SK-N-MC (cell line): ENCODE data around the gene RGP1.

Source experiments
- DNase-seq: peaks from one replicate; pipeline ENCODE4 v3.0.0-alpha.2; 2011; ENCODE audit warnings: low read depth, low spot score
- H3K27ac ChIP-seq: fragments of 200-600 bp; sonication (generic); 2 replicates; pipeline ENCODE4 v1.5.1; 2016; ENCODE audit warnings: mixed run types
- H3K36me3 ChIP-seq: fragments of 200-600 bp; sonication (generic); 2 replicates; pipeline ENCODE4 v1.6.1; 2017; ENCODE audit warnings: antibody characterized with exemption, low read length, mixed read lengths; ENCODE audit not compliant: insufficient read depth
- H3K4me3 ChIP-seq: fragments of 200-600 bp; sonication (generic); 2 replicates; pipeline ENCODE4 v1.5.1; 2016
- H3K9ac ChIP-seq: fragments of 200-600 bp; sonication (generic); 2 replicates; pipeline ENCODE4 v1.8.0; 2017; ENCODE audit warnings: mixed run types, mixed read lengths; ENCODE audit not compliant: insufficient read length
- H3K9me3 ChIP-seq: fragments of 200-600 bp; sonication (generic); 2 replicates; pipeline ENCODE4 v1.6.1; 2017; ENCODE audit warnings: low read depth, mild to moderate bottlenecking, antibody characterized with exemption, low read length, moderate library complexity, mixed read lengths
- EZH2 ChIP-seq: fragments of 200-600 bp; sonication (generic); IDR thresholded peaks from one replicate; pipeline ENCODE4 v1.6.1; 2017; ENCODE audit warnings: antibody characterized with exemption
- FOXP2 ChIP-seq: optimal IDR thresholded peaks from 2 replicates; pipeline ENCODE3; 2011; ENCODE audit warnings: mild to moderate bottlenecking, moderate library complexity; ENCODE audit not compliant: insufficient read depth; ENCODE audit errors: extremely low read length, control extremely low read depth
- POLR2AphosphoS5 ChIP-seq: IDR thresholded peaks from 2 replicates; pipeline ENCODE4 v1.6.1; 2012; ENCODE audit warnings: mild to moderate bottlenecking, low read depth, low read length, borderline replicate concordance

The RGP1 gene

DNA sequence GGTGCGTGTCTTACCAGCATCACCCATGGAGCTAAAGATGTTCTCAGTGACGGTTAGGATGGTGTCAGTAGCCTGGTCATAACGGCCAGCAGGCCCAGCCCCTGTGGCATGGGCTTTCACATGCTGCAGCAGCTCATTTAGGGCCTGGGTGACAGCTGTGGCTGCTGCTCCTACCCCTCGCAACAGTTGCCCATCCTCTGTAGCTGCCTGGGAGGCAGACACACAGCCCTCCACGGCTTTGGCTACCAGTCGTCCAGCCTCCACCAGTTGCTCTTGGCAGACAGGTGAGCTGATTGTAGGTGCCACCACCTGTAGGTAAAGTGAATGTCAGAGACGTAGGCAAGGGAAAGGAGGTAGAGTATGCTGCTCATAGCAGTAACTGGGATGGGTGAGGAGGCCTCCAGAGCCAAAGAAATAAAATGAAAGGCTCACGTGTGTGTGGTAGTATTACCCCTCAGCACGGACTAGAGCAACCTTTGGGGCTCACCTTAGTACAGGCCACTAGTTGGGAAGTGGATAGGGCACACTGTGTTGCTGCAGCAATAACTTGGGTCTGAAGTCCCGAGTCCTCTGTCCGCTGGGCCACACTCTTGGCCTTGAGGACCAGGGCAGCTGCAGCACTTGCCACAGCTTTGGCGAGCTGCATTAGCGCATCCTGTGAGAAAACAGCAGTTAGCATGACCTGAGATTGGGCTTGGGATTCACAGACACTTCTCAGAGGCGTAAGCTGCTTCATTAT lies 31.8 kb upstream of the RGP1 start:
- TF ChIP-seq FOXP2, result no peak
- DNase-seq, result no peak
- no peak overlapping the region for H3K4me3 ChIP-seq
- no peaks in the 10 kb centered on the region for H3K9me3 ChIP-seq
- peaks cover 92% of the 10 kb centered on the region for H3K36me3 ChIP-seq
- no peak overlapping the region for H3K9ac ChIP-seq
- no peak overlapping the region for H3K27ac ChIP-seq

GRCh38 chr9:35718721-35719511 lies 30.2 kb upstream of the RGP1 start:
- no peak overlapping the region for H3K4me3 ChIP-seq

GRCh38 chr9:35719546-35719945 lies 29.5 kb upstream of the RGP1 start:
- DNase-seq, result no peak
- H3K27ac ChIP-seq, result no peak overlapping the region
- no peaks in the 10 kb centered on the region for H3K9me3 ChIP-seq
- no peak overlapping the region for H3K4me3 ChIP-seq
- H3K9ac ChIP-seq, result no peak overlapping the region
- H3K36me3 ChIP-seq, result peaks cover 95% of the 10 kb centered on the region
- no peak for TF ChIP-seq FOXP2
- no peak for TF ChIP-seq POLR2AphosphoS5
- no peak for TF ChIP-seq EZH2

More at GRCh38 chr9:35718721-35719511, 30.2 kb upstream of the RGP1 start:
- H3K9me3 ChIP-seq, result no peaks in the 10 kb centered on the region
- H3K9ac ChIP-seq, result no peak overlapping the region
- DNase-seq, result no peak
- TF ChIP-seq POLR2AphosphoS5, result no peak
- no peak for TF ChIP-seq FOXP2
- no peak for TF ChIP-seq EZH2
- H3K36me3 ChIP-seq, result peaks cover 95% of the 10 kb centered on the region
- H3K27ac ChIP-seq, result no peak overlapping the region

- Histone ChIP-seq H3K9ac (no peak overlapping the region), H3K36me3 (peaks cover 66% of the 10 kb centered on the region), H3K4me3 (no peak overlapping the region), H3K9me3 (no peaks in the 10 kb centered on the region), H3K27ac (no peak overlapping the region)
- TF ChIP-seq POLR2AphosphoS5 (no peak), FOXP2 (no peak), EZH2 (no peak)
- no peak for DNase-seq
Observed at GRCh38 chr9:35723426-35723825, 25.7 kb upstream of the RGP1 start.

GRCh38 chr9:35723908-35724307 lies 25.2 kb upstream of the RGP1 start:
- no peak overlapping the region for H3K4me3 ChIP-seq
- H3K36me3 ChIP-seq, result peaks cover 61% of the 10 kb centered on the region
- no peak overlapping the region for H3K27ac ChIP-seq
- H3K9me3 ChIP-seq, result no peaks in the 10 kb centered on the region
- H3K9ac ChIP-seq, result no peak overlapping the region
- DNase-seq, result no peak
- TF ChIP-seq EZH2, result no peak

GRCh38 chr9:35725362-35725761 lies 23.7 kb upstream of the RGP1 start:
- Histone ChIP-seq H3K9ac (no peak overlapping the region), H3K9me3 (no peaks in the 10 kb centered on the region), H3K4me3 (no peak overlapping the region), H3K36me3 (peaks cover 46% of the 10 kb centered on the region), H3K27ac (no peak overlapping the region)
- TF ChIP-seq POLR2AphosphoS5 (no peak), EZH2 (no peak), FOXP2 (no peak)
- DNase-seq, result no peak

GRCh38 chr9:35726931-35727330 lies 22.2 kb upstream of the RGP1 start:
- no peak for TF ChIP-seq FOXP2
- no peak for TF ChIP-seq POLR2AphosphoS5
- TF ChIP-seq EZH2, result no peak
- H3K4me3 ChIP-seq, result no peak overlapping the region
- DNase-seq, result no peak
- no peak overlapping the region for H3K9ac ChIP-seq
- H3K9me3 ChIP-seq, result no peaks in the 10 kb centered on the region
- H3K36me3 ChIP-seq, result peaks cover 30% of the 10 kb centered on the region
- H3K27ac ChIP-seq, result no peak overlapping the region

- Histone ChIP-seq H3K9ac (no peak overlapping the region), H3K9me3 (no peaks in the 10 kb centered on the region), H3K27ac (no peak overlapping the region), H3K36me3 (peaks cover 23% of the 10 kb centered on the region), H3K4me3 (no peak overlapping the region)
- no peak for DNase-seq
- TF ChIP-seq EZH2, result no peak
- TF ChIP-seq POLR2AphosphoS5, result no peak
- no peak for TF ChIP-seq FOXP2
Observed at GRCh38 chr9:35727676-35728040, 21.4 kb upstream of the RGP1 start.
